ENCODE measurements around the gene ARAP1. TPM values are rescaled to one million over a fixed set of nuclear protein-coding genes. Genes with fewer than 3 reads are reported as not detected.

ARAP1 gene
- total RNA-seq, 2 experiments from 2014 or later = 77.4 to 79.6 TPM

DNA sequence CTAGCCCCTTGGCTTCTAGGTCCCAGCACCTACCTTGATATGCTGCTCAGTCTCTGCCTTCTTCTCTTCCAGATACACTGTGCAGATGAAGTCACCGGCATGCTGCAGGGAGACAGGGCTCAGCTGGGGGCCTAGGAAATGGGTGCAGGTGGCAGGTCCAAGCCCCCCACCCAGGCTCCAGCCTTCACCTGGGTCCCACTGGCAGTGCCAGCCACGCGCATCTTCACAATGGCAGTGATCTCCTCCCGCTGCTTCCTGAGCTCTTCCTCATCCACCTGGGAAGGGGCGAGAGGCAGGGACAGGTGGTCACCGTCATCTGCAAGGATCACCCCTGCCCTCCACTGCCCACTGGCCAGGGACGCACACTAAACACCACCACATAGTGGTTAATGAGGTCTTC, 56.9 kb downstream of the ARAP1 start:
- Mint-ChIP-seq H3K27ac (no peak overlapping the region), H3K4me3 (no peak overlapping the region), H3K27me3 (no peaks in the 10 kb centered on the region), H3K4me1 (ENCODE audit: low read depth) (no peaks in the 10 kb centered on the region), H3K36me3 (peaks cover 34% of the 10 kb centered on the region), H3K9me3 (no peaks in the 10 kb centered on the region)
- ChIA-PET POLR2A (no interaction called here), CTCF (no interaction called here)
- intact Hi-C loops (cut with micrococcal nuclease) = no loop called here
- no peak for DNase-seq

GRCh38 chr11:72693271-72693968, 58.8 kb downstream of the ARAP1 start:
- no peak overlapping the region for H3K4me3 Mint-ChIP-seq
- no peaks in the 10 kb centered on the region for H3K4me1 Mint-ChIP-seq (ENCODE audit: low read depth)
- intact Hi-C loops (cut with micrococcal nuclease) = no loop called here
- H3K27ac Mint-ChIP-seq = no peak overlapping the region
- no peaks in the 10 kb centered on the region for H3K27me3 Mint-ChIP-seq
- DNase-seq = no peak
- ChIA-PET CTCF (no interaction called here), POLR2A (no interaction called here)
- H3K36me3 Mint-ChIP-seq = peaks cover 19% of the 10 kb centered on the region
- no peaks in the 10 kb centered on the region for H3K9me3 Mint-ChIP-seq

DNA sequence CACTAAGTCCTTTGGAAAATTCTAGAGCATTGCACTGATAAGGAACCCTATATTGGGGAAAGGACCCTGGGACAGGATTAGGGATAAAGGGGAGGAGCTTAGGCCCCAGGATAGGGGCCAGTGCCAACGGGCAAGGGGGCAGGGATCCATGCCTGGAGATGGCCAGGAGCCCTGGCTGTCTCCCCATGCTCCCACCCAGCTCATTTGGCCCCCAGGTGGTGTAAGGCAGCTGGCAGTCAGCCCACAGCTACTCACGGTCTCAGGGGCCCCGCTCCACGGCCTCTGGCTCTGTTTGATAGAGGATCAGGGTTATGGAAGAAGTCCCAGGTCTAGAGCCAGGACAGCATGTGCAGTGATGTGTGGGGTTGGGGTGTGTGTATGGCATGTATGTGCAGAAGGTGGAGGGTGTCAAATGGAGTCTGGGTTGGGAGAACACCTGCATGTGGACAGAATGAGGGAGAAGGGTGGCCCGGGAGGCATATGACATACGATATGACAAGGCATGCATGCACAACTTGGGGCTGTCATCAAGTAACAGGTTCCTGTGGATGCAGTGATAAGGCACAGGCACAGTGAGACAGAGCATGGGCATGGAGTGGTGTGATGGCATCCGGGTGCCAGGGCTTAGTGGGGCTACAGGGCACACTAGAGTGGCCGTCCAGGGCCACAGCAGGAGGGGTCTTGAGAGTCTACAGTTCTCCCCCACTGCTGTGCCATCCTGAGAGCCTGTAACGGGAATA, 59.5 kb downstream of the ARAP1 start:
- Mint-ChIP-seq H3K4me1 (ENCODE audit: low read depth) (no peaks in the 10 kb centered on the region), H3K27ac (no peak overlapping the region), H3K27me3 (no peaks in the 10 kb centered on the region), H3K9me3 (no peaks in the 10 kb centered on the region), H3K36me3 (peaks cover 15% of the 10 kb centered on the region), H3K4me3 (no peak overlapping the region)
- CTCF ChIA-PET = interaction anchor here (1.5 kb wide), 1 partner anchor 9 kb away, joined by 5 read pairs; no protein-coding TSS in a partner anchor
- DNase-seq = no peak
- intact Hi-C loops (cut with micrococcal nuclease) = no loop called here
- POLR2A ChIA-PET = no interaction called here

- Mint-ChIP-seq H3K27ac (no peak overlapping the region), H3K4me3 (no peak overlapping the region), H3K27me3 (no peaks in the 10 kb centered on the region), H3K9me3 (no peaks in the 10 kb centered on the region), H3K36me3 (peaks cover 22% of the 10 kb centered on the region), H3K4me1 (ENCODE audit: low read depth) (peaks cover 13% of the 10 kb centered on the region)
- intact Hi-C loops (cut with micrococcal nuclease) = no loop called here
- ChIA-PET POLR2A (no interaction called here), CTCF (no interaction called here)
- no peak for DNase-seq
Observed at GRCh38 chr11:72690166-72690565, 62.0 kb downstream of the ARAP1 start.

GRCh38 chr11:72688929-72689328, 63.3 kb downstream of the ARAP1 start:
- POLR2A ChIA-PET = no interaction called here

DNA sequence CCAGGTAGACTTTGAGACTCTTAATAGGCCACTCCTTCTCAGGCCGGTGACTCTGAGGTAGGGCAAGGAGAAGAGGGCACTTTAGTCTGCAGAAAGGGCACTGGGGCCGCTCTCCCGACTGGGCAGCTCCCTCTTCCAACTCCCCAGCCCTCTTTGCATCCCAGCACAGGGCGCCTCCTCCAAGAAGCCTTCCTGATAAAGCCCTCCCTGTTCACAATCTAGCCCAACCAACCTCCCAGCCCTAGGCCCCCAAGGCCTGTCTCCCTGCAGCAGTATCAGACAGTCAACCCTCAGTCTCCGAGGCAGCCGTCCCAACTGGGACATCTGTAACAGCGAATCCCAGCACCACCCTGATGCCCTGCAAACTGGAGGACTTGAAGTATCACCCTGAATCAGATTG, 63.7 kb downstream of the ARAP1 start:
- H3K27ac Mint-ChIP-seq = no peak overlapping the region
- CTCF ChIA-PET = no interaction called here
- no peaks in the 10 kb centered on the region for H3K27me3 Mint-ChIP-seq
- peaks cover 20% of the 10 kb centered on the region for H3K36me3 Mint-ChIP-seq
- DNase-seq = no peak
- POLR2A ChIA-PET = no interaction called here
- H3K9me3 Mint-ChIP-seq = no peaks in the 10 kb centered on the region
- peaks cover 17% of the 10 kb centered on the region for H3K4me1 Mint-ChIP-seq (ENCODE audit: low read depth)
- intact Hi-C loops (cut with micrococcal nuclease) = no loop called here
- H3K4me3 Mint-ChIP-seq = no peak overlapping the region

More at GRCh38 chr11:72688929-72689328, 63.3 kb downstream of the ARAP1 start:
- H3K36me3 Mint-ChIP-seq = peaks cover 17% of the 10 kb centered on the region
- H3K9me3 Mint-ChIP-seq = no peaks in the 10 kb centered on the region
- DNase-seq = no peak
- CTCF ChIA-PET = no interaction called here
- H3K27ac Mint-ChIP-seq = no peak overlapping the region
- intact Hi-C loops (cut with micrococcal nuclease) = no loop called here
- no peaks in the 10 kb centered on the region for H3K27me3 Mint-ChIP-seq
- peaks cover 17% of the 10 kb centered on the region for H3K4me1 Mint-ChIP-seq (ENCODE audit: low read depth)
- no peak overlapping the region for H3K4me3 Mint-ChIP-seq

DNA sequence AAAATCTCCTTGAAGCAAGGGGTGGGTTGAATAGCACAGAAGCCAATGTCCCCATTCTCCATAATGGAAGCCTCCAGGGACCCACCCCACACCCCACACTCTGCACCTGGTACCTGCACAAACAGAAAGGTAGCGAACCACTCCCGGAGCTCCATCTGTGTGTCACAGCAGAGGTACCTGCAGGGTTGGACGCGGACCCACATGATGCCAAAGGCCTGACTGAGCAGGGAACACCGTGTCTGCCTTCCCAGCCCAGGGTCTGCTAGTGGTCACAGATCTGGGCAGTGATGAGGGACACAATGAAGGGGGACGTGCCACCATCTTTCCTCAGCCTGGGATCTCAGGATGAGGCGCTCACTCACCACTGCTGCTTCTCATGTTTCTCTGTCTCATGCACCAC, 64.9 kb downstream of the ARAP1 start:
- Mint-ChIP-seq H3K27ac (no peak overlapping the region), H3K27me3 (no peaks in the 10 kb centered on the region), H3K9me3 (no peaks in the 10 kb centered on the region), H3K36me3 (peaks cover 15% of the 10 kb centered on the region), H3K4me1 (ENCODE audit: low read depth) (peaks cover 17% of the 10 kb centered on the region), H3K4me3 (no peak overlapping the region)
- POLR2A ChIA-PET = no interaction called here
- CTCF ChIA-PET = no interaction called here
- intact Hi-C loops (cut with micrococcal nuclease) = no loop called here
- DNase-seq = no peak

- peaks cover 15% of the 10 kb centered on the region for H3K36me3 Mint-ChIP-seq
- ChIA-PET POLR2A (interaction anchor here (1.1 kb wide), 1 partner anchor 18 kb away, joined by 4 read pairs; no protein-coding TSS in a partner anchor), CTCF (interaction anchor here (1.0 to 7.1 kb wide), 5 partner anchors 11 to 491 kb away, joined by 3 to 155 read pairs (median 22); partner anchors contain the start of genes PDE2A and STARD10)
- H3K4me3 Mint-ChIP-seq = no peak overlapping the region
- H3K9me3 Mint-ChIP-seq = no peaks in the 10 kb centered on the region
- H3K4me1 Mint-ChIP-seq (ENCODE audit: low read depth) = peaks cover 17% of the 10 kb centered on the region
- peak overlapping the region; percentile 75 for H3K27ac Mint-ChIP-seq
- intact Hi-C loops (cut with micrococcal nuclease) = no loop called here
- DNase-seq = no peak
- no peaks in the 10 kb centered on the region for H3K27me3 Mint-ChIP-seq
Observed at GRCh38 chr11:72686639-72687220, 65.5 kb downstream of the ARAP1 start.

DNA sequence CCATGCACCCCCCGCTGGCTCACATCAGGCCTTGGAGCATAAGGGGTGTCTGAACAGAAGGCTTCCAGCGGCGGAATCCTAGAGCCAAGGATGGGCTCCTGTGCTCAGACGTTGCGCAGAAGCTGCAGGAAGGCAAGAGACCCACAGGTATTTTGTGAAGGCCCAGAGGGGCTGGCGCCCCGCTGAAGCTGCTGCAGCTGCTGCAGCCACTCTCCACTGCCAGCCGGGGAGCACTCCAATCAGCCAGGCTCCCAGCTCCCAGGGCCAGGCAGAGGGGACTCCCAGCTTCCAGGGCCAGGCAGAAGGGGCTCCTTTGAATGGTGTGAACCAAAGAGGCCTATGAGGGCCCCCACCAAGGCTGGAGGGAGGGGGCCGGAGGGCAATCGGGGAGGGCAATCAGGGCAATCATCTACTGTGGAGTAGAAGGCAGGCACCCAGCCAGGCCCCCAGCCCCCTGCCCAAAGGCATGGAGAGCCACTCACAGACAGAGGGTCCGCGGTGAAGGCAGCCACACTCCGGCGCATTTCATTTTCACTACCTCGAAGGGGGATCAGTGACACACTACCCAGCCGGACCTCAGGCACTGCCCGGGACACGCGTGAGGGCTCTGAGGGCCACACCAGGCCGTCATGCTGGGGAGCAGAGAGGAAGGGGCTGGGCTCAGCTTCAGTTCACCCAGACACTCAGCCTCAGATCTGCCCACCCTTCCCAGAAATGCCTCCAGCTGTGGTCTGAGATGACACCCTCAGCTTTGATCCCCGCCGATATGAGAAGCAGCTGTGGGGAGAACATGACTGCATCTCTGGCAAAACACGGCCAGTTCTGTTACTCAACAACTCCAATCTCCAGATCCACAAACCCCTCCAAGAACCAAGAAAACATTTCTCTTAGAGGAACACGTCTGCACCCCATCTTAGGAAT, 66.4 kb downstream of the ARAP1 start:
- Mint-ChIP-seq H3K4me3 (no peak overlapping the region), H3K27me3 (no peaks in the 10 kb centered on the region), H3K27ac (peak overlapping the region; percentile 75), H3K9me3 (no peaks in the 10 kb centered on the region), H3K4me1 (ENCODE audit: low read depth) (peaks cover 17% of the 10 kb centered on the region), H3K36me3 (peaks cover 15% of the 10 kb centered on the region)
- POLR2A ChIA-PET = interaction anchor here (1.1 kb wide), 1 partner anchor 17 kb away, joined by 4 read pairs; no protein-coding TSS in a partner anchor
- CTCF ChIA-PET = interaction anchor here (1.0 to 7.1 kb wide), 10 partner anchors 10 to 492 kb away, joined by 3 to 155 read pairs (median 12); partner anchors contain the start of genes PDE2A and STARD10
- intact Hi-C loops (cut with micrococcal nuclease) = no loop called here
- peak; percentile 83 for DNase-seq

GRCh38 chr11:72684236-72684912, 67.8 kb downstream of the ARAP1 start:
- intact Hi-C loops (cut with micrococcal nuclease) = loop anchor here (1.0 kb wide), 1 partner anchor 99 kb away; no protein-coding TSS in a partner anchor
- Mint-ChIP-seq H3K36me3 (peaks cover 15% of the 10 kb centered on the region), H3K27me3 (no peaks in the 10 kb centered on the region), H3K27ac (no peak overlapping the region), H3K9me3 (no peaks in the 10 kb centered on the region), H3K4me1 (ENCODE audit: low read depth) (peaks cover 17% of the 10 kb centered on the region), H3K4me3 (no peak overlapping the region)
- peak; percentile 63 for DNase-seq
- CTCF ChIA-PET = interaction anchor here (0.5 to 7.1 kb wide), 51 partner anchors 7 to 493 kb away, joined by 3 to 155 read pairs (median 5); partner anchors contain the start of genes PDE2A and STARD10
- POLR2A ChIA-PET = interaction anchor here (0.6 to 1.4 kb wide), 5 partner anchors 16 to 685 kb away, joined by 3 to 5 read pairs (median 3); no protein-coding TSS in a partner anchor

GRCh38 chr11:72683782-72684200, 68.4 kb downstream of the ARAP1 start:
- Mint-ChIP-seq H3K4me1 (ENCODE audit: low read depth) (peaks cover 17% of the 10 kb centered on the region), H3K9me3 (no peaks in the 10 kb centered on the region), H3K4me3 (no peak overlapping the region), H3K27ac (no peak overlapping the region), H3K27me3 (peaks cover 4% of the 10 kb centered on the region), H3K36me3 (peaks cover 15% of the 10 kb centered on the region)
- intact Hi-C loops (cut with micrococcal nuclease) = loop anchor here (1.0 kb wide), 1 partner anchor 98 kb away; no protein-coding TSS in a partner anchor
- peak; percentile 79 for DNase-seq
- ChIA-PET POLR2A (interaction anchor here (0.8 to 1.4 kb wide), 2 partner anchors 32 to 40 kb away, joined by 3 to 5 read pairs; no protein-coding TSS in a partner anchor), CTCF (interaction anchor here (0.5 to 7.1 kb wide), 46 partner anchors 8 to 493 kb away, joined by 3 to 155 read pairs (median 5); partner anchors contain the start of genes PDE2A and STARD10)

Data from activated CD4-positive, alpha-beta memory T cell treated with anti-CD3 and anti-CD28 coated beads for 36 hours (primary cell).